ENCODE measurements around the gene RAPGEF5. TPM values are rescaled to one million over a fixed set of nuclear protein-coding genes. Genes with fewer than 3 reads are reported as not detected.

The RAPGEF5 gene
- total RNA-seq, 1 donor, result 1.1 TPM

- no peaks in the 10 kb centered on the region for H3K27me3 ChIP-seq (ENCODE audit: insufficient read depth, low read length)
- H3K27ac ChIP-seq (ENCODE audit: low read depth, low read length), result no peak overlapping the region
- no peak for DNase-seq (ENCODE audit: insufficient read length, low spot score, missing footprints)
- no peaks in the 10 kb centered on the region for H3K4me1 ChIP-seq (ENCODE audit: insufficient read depth, low read length)
- no peak overlapping the region for H3K4me2 ChIP-seq (ENCODE audit: insufficient read depth, low read length)
- H4K20me1 ChIP-seq (ENCODE audit: insufficient read depth, low read length), result no peaks in the 10 kb centered on the region
- TF ChIP-seq, protein P1, sequence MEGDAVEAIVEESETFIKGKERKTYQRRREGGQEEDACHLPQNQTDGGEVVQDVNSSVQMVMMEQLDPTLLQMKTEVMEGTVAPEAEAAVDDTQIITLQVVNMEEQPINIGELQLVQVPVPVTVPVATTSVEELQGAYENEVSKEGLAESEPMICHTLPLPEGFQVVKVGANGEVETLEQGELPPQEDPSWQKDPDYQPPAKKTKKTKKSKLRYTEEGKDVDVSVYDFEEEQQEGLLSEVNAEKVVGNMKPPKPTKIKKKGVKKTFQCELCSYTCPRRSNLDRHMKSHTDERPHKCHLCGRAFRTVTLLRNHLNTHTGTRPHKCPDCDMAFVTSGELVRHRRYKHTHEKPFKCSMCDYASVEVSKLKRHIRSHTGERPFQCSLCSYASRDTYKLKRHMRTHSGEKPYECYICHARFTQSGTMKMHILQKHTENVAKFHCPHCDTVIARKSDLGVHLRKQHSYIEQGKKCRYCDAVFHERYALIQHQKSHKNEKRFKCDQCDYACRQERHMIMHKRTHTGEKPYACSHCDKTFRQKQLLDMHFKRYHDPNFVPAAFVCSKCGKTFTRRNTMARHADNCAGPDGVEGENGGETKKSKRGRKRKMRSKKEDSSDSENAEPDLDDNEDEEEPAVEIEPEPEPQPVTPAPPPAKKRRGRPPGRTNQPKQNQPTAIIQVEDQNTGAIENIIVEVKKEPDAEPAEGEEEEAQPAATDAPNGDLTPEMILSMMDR (IDR thresholded peaks at IDR 0.05; ENCODE audit: extremely low read depth, low read depth, low read length), result no peak
- H3K79me2 ChIP-seq (ENCODE audit: insufficient read depth, low read length), result no peaks in the 10 kb centered on the region
- H3K4me3 ChIP-seq (ENCODE audit: insufficient read depth, low read length), result no peak overlapping the region
- no peaks in the 10 kb centered on the region for H3K36me3 ChIP-seq (ENCODE audit: insufficient read depth, low read length)
- no peaks in the 10 kb centered on the region for H3K9me3 ChIP-seq (ENCODE audit: low read depth, low read length)
- no peak overlapping the region for H2AFZ ChIP-seq (ENCODE audit: low read length)
Measured at GRCh38 chr7:22277375-22277774, 79.6 kb downstream of the RAPGEF5 start.

DNA sequence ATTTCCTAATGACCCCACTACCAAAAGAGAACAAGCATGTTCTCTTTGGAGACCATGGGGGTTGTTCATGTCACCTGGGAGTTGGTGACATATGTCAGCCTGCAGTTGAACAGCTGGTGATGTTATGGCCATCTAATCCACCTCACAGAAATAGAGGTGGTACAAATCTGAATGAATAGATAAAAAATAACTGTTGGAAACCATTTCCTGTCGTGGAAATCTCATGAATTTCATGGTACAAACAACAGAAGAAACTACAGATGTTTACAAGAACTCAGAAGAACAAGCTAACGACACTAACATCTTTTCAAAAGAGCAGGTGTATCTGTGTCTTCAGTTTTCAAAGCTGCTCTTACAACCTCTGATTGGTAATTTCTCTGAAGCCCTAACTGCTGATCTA lies 81.3 kb downstream of the RAPGEF5 start:
- no peaks in the 10 kb centered on the region for H4K20me1 ChIP-seq (ENCODE audit: insufficient read depth, low read length)
- no peak overlapping the region for H3K27ac ChIP-seq (ENCODE audit: low read depth, low read length)
- no peaks in the 10 kb centered on the region for H3K79me2 ChIP-seq (ENCODE audit: insufficient read depth, low read length)
- no peaks in the 10 kb centered on the region for H3K4me1 ChIP-seq (ENCODE audit: insufficient read depth, low read length)
- no peak overlapping the region for H3K4me2 ChIP-seq (ENCODE audit: insufficient read depth, low read length)
- H3K36me3 ChIP-seq (ENCODE audit: insufficient read depth, low read length), result no peaks in the 10 kb centered on the region
- no peaks in the 10 kb centered on the region for H3K9me3 ChIP-seq (ENCODE audit: low read depth, low read length)
- DNase-seq (ENCODE audit: insufficient read length, low spot score, missing footprints), result no peak
- TF ChIP-seq, protein P1 (IDR thresholded peaks at IDR 0.05; ENCODE audit: extremely low read depth, low read depth, low read length), result no peak
- no peaks in the 10 kb centered on the region for H3K27me3 ChIP-seq (ENCODE audit: insufficient read depth, low read length)
- H2AFZ ChIP-seq (ENCODE audit: low read length), result no peak overlapping the region
- H3K4me3 ChIP-seq (ENCODE audit: insufficient read depth, low read length), result no peak overlapping the region

GRCh38 chr7:22271311-22271710 lies 85.6 kb downstream of the RAPGEF5 start:
- Histone ChIP-seq H3K36me3 (ENCODE audit: insufficient read depth, low read length) (no peaks in the 10 kb centered on the region), H3K4me1 (ENCODE audit: insufficient read depth, low read length) (no peaks in the 10 kb centered on the region), H3K27ac (ENCODE audit: low read depth, low read length) (no peak overlapping the region), H2AFZ (ENCODE audit: low read length) (no peak overlapping the region), H3K79me2 (ENCODE audit: insufficient read depth, low read length) (no peaks in the 10 kb centered on the region), H3K4me3 (ENCODE audit: insufficient read depth, low read length) (no peak overlapping the region), H3K27me3 (ENCODE audit: insufficient read depth, low read length) (no peaks in the 10 kb centered on the region), H4K20me1 (ENCODE audit: insufficient read depth, low read length) (no peaks in the 10 kb centered on the region), H3K9me3 (ENCODE audit: low read depth, low read length) (no peaks in the 10 kb centered on the region), H3K4me2 (ENCODE audit: insufficient read depth, low read length) (no peak overlapping the region)
- no peak for DNase-seq (ENCODE audit: insufficient read length, low spot score, missing footprints)
- TF ChIP-seq, protein P1 (IDR thresholded peaks at IDR 0.05; ENCODE audit: extremely low read depth, low read depth, low read length), result no peak

- H3K4me2 ChIP-seq (ENCODE audit: insufficient read depth, low read length), result no peak overlapping the region
- H3K27me3 ChIP-seq (ENCODE audit: insufficient read depth, low read length), result no peaks in the 10 kb centered on the region
- H3K4me1 ChIP-seq (ENCODE audit: insufficient read depth, low read length), result no peaks in the 10 kb centered on the region
- TF ChIP-seq, protein P1 (IDR thresholded peaks at IDR 0.05; ENCODE audit: extremely low read depth, low read depth, low read length), result no peak
- H3K36me3 ChIP-seq (ENCODE audit: insufficient read depth, low read length), result no peaks in the 10 kb centered on the region
- DNase-seq (ENCODE audit: insufficient read length, low spot score, missing footprints), result no peak
- no peak overlapping the region for H2AFZ ChIP-seq (ENCODE audit: low read length)
- no peaks in the 10 kb centered on the region for H3K79me2 ChIP-seq (ENCODE audit: insufficient read depth, low read length)
- no peaks in the 10 kb centered on the region for H3K9me3 ChIP-seq (ENCODE audit: low read depth, low read length)
- H3K27ac ChIP-seq (ENCODE audit: low read depth, low read length), result no peak overlapping the region
- no peaks in the 10 kb centered on the region for H4K20me1 ChIP-seq (ENCODE audit: insufficient read depth, low read length)
- H3K4me3 ChIP-seq (ENCODE audit: insufficient read depth, low read length), result no peak overlapping the region
Measured at GRCh38 chr7:22270371-22270770, 86.6 kb downstream of the RAPGEF5 start.

Data from osteoblast (primary cell).